GM19043 (cell line): ENCODE results near the gene ABCB9.

ENCODE experiments used
- ATAC-seq: cut with Tn5 transposase; IDR thresholded peaks from one replicate; pipeline ENCODE4 v1.9.1; 2021; ENCODE audit warnings: low read depth; ENCODE audit not compliant: unreplicated experiment

Gene ABCB9

GRCh38 chr12:122982963-122983788 lies 16.9 kb upstream of the ABCB9 start:
- no peak for ATAC-seq

DNA sequence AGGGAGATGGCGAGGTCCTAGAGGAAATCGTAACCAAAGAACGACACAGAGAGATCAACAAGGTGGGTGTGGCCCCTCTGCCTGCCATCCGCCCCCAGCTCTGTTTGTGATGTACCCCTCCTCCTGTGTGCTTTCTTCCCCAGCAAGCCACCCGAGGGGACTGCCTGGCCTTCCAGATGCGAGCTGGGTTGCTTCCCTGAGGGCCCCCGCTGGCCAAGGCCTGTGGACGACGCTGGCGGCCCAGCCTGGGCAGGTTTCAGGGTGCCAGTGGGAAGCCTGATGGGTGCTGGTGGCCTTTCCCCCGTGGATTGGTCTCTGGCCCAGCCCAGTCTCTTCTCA lies 16.2 kb upstream of the ABCB9 start:
- no peak for ATAC-seq

DNA sequence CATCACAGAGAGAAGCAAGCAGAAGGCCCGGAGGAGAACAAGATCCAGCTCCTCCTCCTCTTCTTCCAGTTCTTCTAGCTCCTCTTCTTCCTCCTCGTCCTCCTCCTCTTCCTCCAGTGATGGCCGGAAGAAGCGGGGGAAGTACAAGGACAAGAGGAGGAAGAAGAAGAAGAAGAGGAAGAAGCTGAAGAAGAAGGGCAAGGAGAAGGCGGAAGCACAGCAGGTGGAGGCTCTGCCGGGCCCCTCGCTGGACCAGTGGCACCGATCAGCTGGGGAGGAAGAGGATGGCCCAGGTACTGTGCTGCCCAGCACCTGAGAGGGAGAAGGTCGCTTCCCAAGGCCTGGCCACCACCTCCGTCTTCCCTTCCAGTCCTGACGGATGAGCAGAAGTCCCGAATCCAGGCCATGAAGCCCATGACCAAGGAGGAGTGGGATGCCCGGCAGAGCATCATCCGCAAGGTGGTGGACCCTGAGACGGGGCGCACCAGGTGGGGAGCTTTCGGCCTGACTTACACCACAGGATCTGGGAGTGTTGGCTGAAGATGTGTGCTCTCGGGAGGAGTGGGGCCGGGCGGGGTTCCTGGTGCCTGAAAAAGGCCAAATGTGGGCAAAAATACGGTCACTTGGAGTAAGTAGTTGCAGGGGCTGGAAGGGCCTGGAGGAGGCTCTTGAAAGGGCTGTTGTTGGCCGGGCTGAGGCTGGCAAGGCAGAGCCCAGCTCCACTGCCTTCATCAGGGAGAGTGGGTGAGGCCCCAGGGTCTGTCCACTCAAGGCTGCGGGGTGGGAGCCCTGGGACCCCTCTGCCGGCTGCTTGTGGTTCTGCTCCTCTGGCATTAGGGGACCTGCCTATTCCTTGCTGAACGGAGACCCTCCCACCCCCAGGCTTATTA lies 15.6 kb upstream of the ABCB9 start:
- ATAC-seq, result no peak

DNA sequence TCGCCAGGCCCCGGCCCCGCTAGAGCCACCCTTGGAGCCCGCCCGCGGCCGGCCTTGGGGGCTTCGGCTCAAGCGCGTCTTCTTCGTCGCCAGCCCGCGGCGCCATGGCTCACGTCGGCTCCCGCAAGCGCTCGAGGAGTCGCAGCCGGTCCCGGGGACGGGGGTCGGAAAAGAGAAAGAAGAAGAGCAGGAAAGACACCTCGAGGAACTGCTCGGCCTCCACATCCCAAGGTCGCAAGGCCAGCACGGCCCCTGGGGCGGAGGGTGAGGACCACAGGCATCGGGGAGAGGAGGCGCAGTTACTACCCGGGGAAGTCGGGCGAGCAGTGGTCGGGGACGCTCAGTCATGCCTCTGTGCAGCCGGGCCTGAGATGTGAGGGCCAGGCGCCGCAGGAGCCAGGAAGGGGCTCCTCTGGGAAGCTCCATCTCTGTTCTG lies 14.8 kb upstream of the ABCB9 start:
- ATAC-seq, result no peak

- ATAC-seq, result peak; percentile 54
Measured at GRCh38 chr12:122980183-122981035, 14.1 kb upstream of the ABCB9 start, which contains the start of gene ARL6IP4. Gene ARL6IP4, plus strand, starts transcription at chr12:122980681. Its CDS starts 459 bp downstream, at chr12:122981140.

GRCh38 chr12:122979908-122980182 lies 13.6 kb upstream of the ABCB9 start:
- no peak for ATAC-seq

- ATAC-seq, result no peak
Measured at GRCh38 chr12:122979001-122979907, 13.0 kb upstream of the ABCB9 start.

DNA sequence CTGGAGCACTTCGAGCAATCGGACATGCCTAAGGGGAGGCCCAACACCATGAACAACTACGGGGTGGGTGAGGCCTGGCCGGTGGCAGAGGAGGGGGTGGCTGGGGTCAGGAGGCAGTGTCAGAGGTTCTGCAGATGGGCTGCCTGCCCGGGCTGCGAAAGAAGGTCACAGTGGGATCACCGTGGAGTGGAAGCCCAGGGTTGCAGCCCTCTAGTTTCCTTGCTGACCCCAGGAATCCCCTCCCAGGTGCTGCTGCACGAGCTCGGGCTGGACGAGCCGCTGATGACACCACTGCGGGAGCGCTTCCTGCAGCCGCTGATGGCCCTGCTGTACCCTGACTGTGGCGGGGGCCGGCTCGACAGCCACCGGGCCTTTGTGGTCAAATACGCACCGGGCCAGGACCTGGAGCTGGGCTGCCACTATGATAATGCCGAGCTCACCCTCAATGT lies 12.3 kb upstream of the ABCB9 start:
- ATAC-seq, result no peak

DNA sequence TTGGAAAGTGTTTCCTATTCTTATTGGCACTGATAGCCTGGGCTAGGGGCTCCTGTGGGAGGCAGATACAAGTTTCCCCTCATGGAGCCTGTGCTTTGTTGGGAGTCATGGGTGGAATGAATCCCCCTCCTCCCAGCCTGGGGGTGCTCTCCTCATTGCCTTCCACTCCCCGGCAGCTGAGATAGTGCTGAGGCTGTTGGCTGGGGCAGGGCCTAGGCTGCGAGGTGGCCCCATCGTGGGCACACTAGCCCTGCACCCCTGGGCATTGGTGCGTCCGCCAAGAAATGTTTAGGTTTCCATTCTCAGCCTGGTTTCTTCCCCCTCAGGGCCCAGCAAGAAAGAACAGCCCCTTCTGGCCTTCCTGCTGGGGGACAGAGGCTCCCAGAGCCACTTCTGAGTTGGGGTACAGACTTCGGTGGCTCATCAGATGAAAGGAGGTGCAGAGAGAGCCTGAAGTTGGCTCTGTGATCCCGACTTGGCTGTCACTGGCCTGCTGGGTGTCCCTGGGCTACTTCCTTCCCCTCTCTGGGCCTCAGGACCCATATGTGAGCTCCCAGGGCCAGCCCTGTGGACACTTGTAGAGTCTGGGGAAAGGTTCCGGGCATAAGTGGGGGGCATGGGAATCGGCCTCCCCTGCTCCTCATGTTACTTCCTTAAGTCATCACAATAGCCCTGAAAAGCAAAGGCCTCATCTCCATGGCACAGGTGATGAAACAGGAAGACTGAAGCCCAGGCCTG lies 11.6 kb upstream of the ABCB9 start:
- no peak for ATAC-seq

DNA sequence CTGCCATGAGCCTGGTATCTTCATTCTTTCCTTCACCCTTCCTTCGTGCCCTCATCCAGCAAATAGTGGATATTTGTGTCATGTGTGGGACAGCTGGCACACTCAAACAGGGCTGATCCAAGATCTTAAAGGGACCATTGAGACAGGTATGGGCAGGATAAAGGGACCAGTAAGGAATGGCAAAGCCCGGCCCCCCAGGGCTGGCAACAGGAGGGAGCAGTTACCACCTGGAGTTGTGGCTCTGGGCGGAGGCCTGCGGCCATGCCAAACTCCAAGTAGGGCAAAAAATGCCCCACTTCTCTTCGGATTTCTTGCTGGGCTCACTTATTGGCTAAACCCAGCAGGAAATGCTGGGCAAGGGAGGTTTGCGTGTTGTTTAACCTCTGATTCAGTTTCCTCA lies 10.9 kb upstream of the ABCB9 start:
- no peak for ATAC-seq

GRCh38 chr12:122976648-122976975 lies 10.3 kb upstream of the ABCB9 start:
- no peak for ATAC-seq

DNA sequence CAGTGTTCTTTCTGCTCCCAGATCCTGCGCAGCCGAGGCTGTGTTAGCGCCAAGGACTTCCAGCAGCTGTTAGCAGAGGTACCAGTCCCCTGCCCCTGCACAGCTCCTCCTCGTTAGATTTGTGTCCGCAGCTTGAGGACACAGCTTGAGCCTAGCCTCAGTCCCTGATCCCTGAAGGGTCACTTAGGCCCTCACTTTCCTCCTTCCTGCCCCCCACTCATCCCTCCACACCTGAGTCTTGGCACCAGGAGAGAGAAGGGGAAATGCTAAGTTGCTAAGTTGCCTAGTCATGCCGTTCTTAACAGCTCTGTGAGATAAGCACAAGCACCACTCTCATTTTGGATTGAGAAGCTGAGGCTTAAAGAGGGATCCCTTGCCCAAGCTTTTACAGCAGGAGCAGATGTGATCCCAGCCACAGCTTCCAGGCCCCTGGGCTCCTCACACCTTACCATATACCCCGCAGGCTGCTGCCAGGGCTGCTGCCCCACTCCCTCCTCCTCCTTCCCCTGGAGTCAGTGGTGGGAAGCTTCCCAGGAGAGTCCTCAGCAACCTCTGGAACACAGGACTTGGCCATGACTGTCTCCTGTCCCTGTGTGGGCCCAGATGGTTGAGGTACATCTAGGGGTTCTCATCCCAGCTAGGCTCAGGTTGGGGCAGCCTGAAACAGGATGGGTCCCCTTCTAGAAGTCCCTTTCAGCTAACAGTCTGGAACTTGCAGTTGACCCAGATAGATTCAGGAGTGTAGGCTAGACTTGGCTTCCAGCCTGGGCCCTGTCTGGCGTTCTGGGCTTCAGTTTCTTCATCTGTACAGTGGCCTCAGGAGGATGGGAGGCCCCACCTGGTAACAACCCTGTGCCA lies 9.8 kb upstream of the ABCB9 start:
- no peak for ATAC-seq

DNA sequence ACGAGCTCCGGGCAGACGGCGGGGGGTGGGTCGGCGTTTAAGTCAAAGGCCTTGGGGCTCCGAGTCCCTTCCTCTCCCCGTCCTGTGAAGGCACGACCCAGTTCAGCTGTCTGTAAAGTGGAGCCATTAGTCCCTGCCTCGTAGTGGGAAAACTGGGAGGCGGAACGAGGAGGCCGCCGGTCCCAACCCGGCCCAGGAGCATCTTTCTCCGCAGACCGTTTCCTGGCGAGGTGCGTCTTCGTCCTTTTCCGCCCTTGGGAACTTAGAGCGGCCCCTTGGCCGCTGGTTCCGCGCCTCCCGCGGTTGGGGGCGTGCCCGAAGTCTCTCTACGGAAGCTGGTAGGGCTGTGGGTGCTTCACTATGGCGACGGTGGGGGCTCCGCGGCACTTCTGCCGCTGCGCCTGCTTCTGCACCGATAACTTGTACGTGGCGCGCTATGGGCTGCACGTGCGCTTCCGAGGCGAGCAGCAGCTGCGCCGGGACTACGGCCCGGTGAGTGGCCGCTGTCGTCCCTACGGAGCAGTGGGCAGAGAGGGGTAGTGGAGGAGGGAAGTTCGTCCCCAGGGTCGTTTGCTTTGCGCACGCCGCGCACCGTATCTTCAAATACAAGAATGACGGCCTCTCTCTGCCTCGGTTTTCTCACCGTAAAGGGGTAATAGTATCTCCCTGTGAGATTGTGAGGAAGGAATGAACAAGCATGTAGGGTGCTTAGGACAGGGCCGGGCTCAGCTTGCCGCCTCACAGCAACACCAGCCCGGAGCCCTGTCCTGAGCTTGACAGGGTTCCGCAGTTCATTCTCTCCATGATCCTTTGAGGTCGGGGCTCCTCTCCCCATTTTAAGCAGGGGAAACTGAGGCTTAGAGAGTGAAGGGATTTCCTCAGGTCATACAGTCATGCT lies 8.9 kb upstream of the ABCB9 start, which contains the start of gene OGFOD2:
OGFOD2 (plus strand) TSS at position 353 of the 898 bp plus-strand sequence; CDS start at position 361, 8 bp downstream.
- peak; percentile 73 for ATAC-seq

GRCh38 chr12:122974274-122974891 lies 8.1 kb upstream of the ABCB9 start:
- ATAC-seq, result peak; percentile 58

GRCh38 chr12:122969676-122970075 lies 3.4 kb upstream of the ABCB9 start:
- ATAC-seq, result no peak

- no peak for ATAC-seq
Measured at GRCh38 chr12:122968104-122968503, 1.8 kb upstream of the ABCB9 start.
